GM18870 (cell line): ENCODE data around the gene CEP104.

Experiments used
- ATAC-seq: cut with Tn5 transposase; IDR thresholded peaks from one replicate; pipeline ENCODE4 v1.9.1; 2021; ENCODE audit warnings: moderate library complexity; ENCODE audit not compliant: unreplicated experiment

CEP104 gene

GRCh38 chr1:3779912-3780416, 77.0 kb downstream of the CEP104 start:
- no peak for ATAC-seq

- ATAC-seq: no peak
Measured at GRCh38 chr1:3779265-3779911, 77.6 kb downstream of the CEP104 start.

- no peak for ATAC-seq
Measured at GRCh38 chr1:3778590-3779264, 78.3 kb downstream of the CEP104 start.

- ATAC-seq: no peak
Measured at GRCh38 chr1:3777647-3778589, 79.1 kb downstream of the CEP104 start.

GRCh38 chr1:3777078-3777547, 79.9 kb downstream of the CEP104 start:
- no peak for ATAC-seq

GRCh38 chr1:3776231-3776961, 80.6 kb downstream of the CEP104 start:
- ATAC-seq: no peak

GRCh38 chr1:3775490-3776230, 81.4 kb downstream of the CEP104 start:
- ATAC-seq: no peak

GRCh38 chr1:3774946-3775489, 82.0 kb downstream of the CEP104 start:
- ATAC-seq: no peak

- ATAC-seq: no peak
Measured at GRCh38 chr1:3774276-3774945, 82.6 kb downstream of the CEP104 start.

GRCh38 chr1:3773572-3774275, 83.3 kb downstream of the CEP104 start:
- no peak for ATAC-seq

GRCh38 chr1:3772715-3773571, 84.1 kb downstream of the CEP104 start, which contains the start of gene SMIM1:
Gene SMIM1 (plus strand): TSS chr1:3772749. CDS start chr1:3775374, 2,625 bp downstream.
- ATAC-seq: no peak

- ATAC-seq: no peak
Measured at GRCh38 chr1:3772027-3772714, 84.8 kb downstream of the CEP104 start.

GRCh38 chr1:3771108-3772026, 85.6 kb downstream of the CEP104 start:
- ATAC-seq: no peak

- no peak for ATAC-seq
Measured at GRCh38 chr1:3770047-3770765, 86.8 kb downstream of the CEP104 start.

GRCh38 chr1:3768811-3769390, 88.1 kb downstream of the CEP104 start:
- no peak for ATAC-seq
